ENCODE data around the gene ST3GAL4.

GRCh38 chr11:126370016-126370415, 14.5 kb downstream of the ST3GAL4 start:
- TF ChIP-seq POLR2A (IDR thresholded peaks at IDR 0.05; ENCODE audit: low read depth) = no peak
- no peak for TF ChIP-seq CTCF (IDR thresholded peaks at IDR 0.05)
- no peak for TF ChIP-seq EP300 (IDR thresholded peaks at IDR 0.05)
- no peak for TF ChIP-seq POLR2AphosphoS5 (IDR thresholded peaks at IDR 0.05)
